Uterus (tissue), 2 donors: ENCODE results near the gene GTF3C2.

Experiments
- POLR2A ChIP-seq, 2 donors: fragments of 450-650 bp; IDR thresholded peaks; one replicate each; pipeline ENCODE4 v1.6.1; 2016; ENCODE audit warnings: antibody characterized with exemption in 2 of 2, mild to moderate bottlenecking in 1 of 2, moderate library complexity in 1 of 2
- TF ChIP-seq, protein P1 (sequence below), 4 experiments: fragments of 200-600 bp in 2 of 4; fragments of 450-650 bp in 2 of 4; sonication (generic) in 2 of 4; IDR thresholded peaks; one replicate each; pipeline ENCODE4 v1.5.1; 2016 to 2019; ENCODE audit warnings: antibody characterized with exemption in 4 of 4, mild to moderate bottlenecking in 2 of 4, moderate library complexity in 1 of 4

DNA sequence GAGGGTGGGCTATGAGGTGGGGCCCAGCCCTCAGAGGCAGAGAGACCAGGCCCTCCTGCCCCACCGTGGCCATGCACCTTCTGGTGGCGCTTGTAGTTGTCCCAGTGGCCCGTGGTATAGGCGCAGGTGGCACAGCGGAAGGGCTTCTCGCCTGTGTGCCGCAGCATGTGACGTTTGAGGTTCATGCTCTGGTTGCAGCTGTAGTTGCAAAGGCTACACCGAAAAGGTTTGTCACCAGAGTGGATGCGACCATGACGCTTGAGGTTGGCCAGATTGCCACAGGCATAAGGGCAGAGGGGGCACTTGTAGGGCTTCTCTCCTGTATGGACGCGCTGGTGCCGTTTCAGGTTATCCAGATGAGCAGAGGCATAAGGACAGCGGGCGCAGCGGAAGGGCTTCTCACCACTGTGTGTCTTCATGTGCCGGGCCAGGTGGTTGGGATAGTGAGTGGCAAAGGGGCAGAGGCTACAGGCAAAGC lies 21.1 kb upstream of the GTF3C2 start:
- TF ChIP-seq, protein P1, sequence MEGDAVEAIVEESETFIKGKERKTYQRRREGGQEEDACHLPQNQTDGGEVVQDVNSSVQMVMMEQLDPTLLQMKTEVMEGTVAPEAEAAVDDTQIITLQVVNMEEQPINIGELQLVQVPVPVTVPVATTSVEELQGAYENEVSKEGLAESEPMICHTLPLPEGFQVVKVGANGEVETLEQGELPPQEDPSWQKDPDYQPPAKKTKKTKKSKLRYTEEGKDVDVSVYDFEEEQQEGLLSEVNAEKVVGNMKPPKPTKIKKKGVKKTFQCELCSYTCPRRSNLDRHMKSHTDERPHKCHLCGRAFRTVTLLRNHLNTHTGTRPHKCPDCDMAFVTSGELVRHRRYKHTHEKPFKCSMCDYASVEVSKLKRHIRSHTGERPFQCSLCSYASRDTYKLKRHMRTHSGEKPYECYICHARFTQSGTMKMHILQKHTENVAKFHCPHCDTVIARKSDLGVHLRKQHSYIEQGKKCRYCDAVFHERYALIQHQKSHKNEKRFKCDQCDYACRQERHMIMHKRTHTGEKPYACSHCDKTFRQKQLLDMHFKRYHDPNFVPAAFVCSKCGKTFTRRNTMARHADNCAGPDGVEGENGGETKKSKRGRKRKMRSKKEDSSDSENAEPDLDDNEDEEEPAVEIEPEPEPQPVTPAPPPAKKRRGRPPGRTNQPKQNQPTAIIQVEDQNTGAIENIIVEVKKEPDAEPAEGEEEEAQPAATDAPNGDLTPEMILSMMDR (IDR thresholded peaks at IDR 0.05), result no peak
- TF ChIP-seq POLR2A (IDR thresholded peaks at IDR 0.05), result no peak
